HCT116 (cell line): ENCODE measurements around the gene SEMA6B. TPM values are rescaled to one million over a fixed set of nuclear protein-coding genes. Genes with fewer than 3 reads are reported as not detected.
"Not testable (repeated sequence)": the region's sequence is repeated elsewhere in the genome, so short reads cannot be mapped to it uniquely, and the experiment has no call there.

Experiments used
- ATAC-seq: fragments of 200-7000 bp; cut with Tn5 transposase; 2 replicates; pipeline ENCODE4 v1.9.1; 2020; ENCODE audit warnings: mild to moderate bottlenecking, moderate library complexity
- BruUV-seq: library from RNA; stranded (reverse); fragments of 400-500 nt; replicated peaks from 2 replicates; lab custom pipeline; 2021; lab: Mats Ljungman, UMichigan
- CTCF ChIA-PET: fragments of 300-600 bp; sonication (Branson Sonifier 250); formaldehyde crosslinking; loops from one replicate; lab custom pipeline; 2021; ENCODE audit warnings: antibody characterized with exemption; lab: Charles Lee
- POLR2A ChIA-PET: fragments of 300-600, 350-600 bp; sonication (Branson Sonifier 250); formaldehyde crosslinking; loops from one replicate; lab custom pipeline; 2021; ENCODE audit warnings: antibody characterized with exemption; lab: Charles Lee
- RAD21 ChIA-PET, 2 experiments: fragments of 300-600 bp; sonication (Branson Sonifier 250); formaldehyde crosslinking; loops; one replicate each; lab custom pipeline; 2023; ENCODE audit warnings: low total read pairs in 2 of 2; ENCODE audit not compliant: uncharacterized antibody in 2 of 2, unreplicated experiment in 2 of 2, low non-redundant PET in 1 of 2; lab: Charles Lee
- DNase-seq: peaks from one replicate; pipeline ENCODE4 v3.0.0-alpha.2; 2010; ENCODE audit warnings: low read depth, low spot score
- H2AFZ ChIP-seq: fragments of 200-600 bp; shearing (Covaris generic), sonication (generic); 2 replicates; pipeline ENCODE4 v1.6.1; 2017; ENCODE audit warnings: low read depth, mixed run types, mixed read lengths, antibody characterized with exemption, low read length; ENCODE audit not compliant: poor library complexity, severe bottlenecking
- H3K27ac ChIP-seq: 2 replicates; pipeline ENCODE4 v1.5.1; 2012; ENCODE audit warnings: low read depth, low read length
- H3K27me3 ChIP-seq: fragments of 200-600 bp; sonication (generic); 2 replicates; pipeline ENCODE4 v1.6.1; 2016; ENCODE audit warnings: mixed run types, low read length, mixed read lengths; ENCODE audit not compliant: insufficient read depth
- H3K36me3 ChIP-seq, 2 experiments: fragments of 200-500 bp in 1 of 2; fragments of 200-600 bp in 1 of 2; sonication (Bioruptor generic) in 1 of 2; sonication (generic) in 1 of 2; 2 replicates each; pipeline versions ENCODE4 v1.5.1 to v1.6.1; 2014 to 2016; ENCODE audit warnings: low read length in 2 of 2, inconsistent platforms in 1 of 2, mixed read lengths in 1 of 2, mixed run types in 1 of 2; ENCODE audit not compliant: insufficient read depth in 2 of 2, control insufficient read depth in 1 of 2
- H3K4me1 ChIP-seq, 2 experiments: fragments of 200-600 bp in 1 of 2; sonication (generic) in 1 of 2; 2 replicates each; pipeline versions ENCODE4 v1.5.1 to v1.6.1; 2012 to 2017; ENCODE audit warnings: low read length in 2 of 2, inconsistent platforms in 1 of 2, mild to moderate bottlenecking in 1 of 2, mixed read lengths in 1 of 2, mixed run types in 1 of 2, moderate library complexity in 1 of 2; ENCODE audit not compliant: insufficient read depth in 2 of 2, control insufficient read depth in 1 of 2
- H3K4me2 ChIP-seq: fragments of 200-600 bp; sonication (generic); 2 replicates; pipeline ENCODE4 v1.6.1; 2017; ENCODE audit warnings: mixed run types, low read length, mixed read lengths
- H3K4me3 ChIP-seq, 2 experiments: fragments of 200-600 bp in 1 of 2; sonication (generic) in 1 of 2; replicated peaks in 1 of 2; 2 replicates each; pipeline ENCODE4 v1.5.1; 2011 to 2016; ENCODE audit warnings: low read length in 2 of 2, control low read depth in 1 of 2, low read depth in 1 of 2, mild to moderate bottlenecking in 1 of 2, mixed read lengths in 1 of 2, mixed run types in 1 of 2
- H3K79me2 ChIP-seq: fragments of 200-600 bp; sonication (generic); 2 replicates; pipeline ENCODE4 v1.6.1; 2017; ENCODE audit warnings: mild to moderate bottlenecking, mixed run types, low read length, moderate library complexity, mixed read lengths; ENCODE audit not compliant: insufficient read depth
- H3K9ac ChIP-seq: fragments of 200-600 bp; sonication (generic); 2 replicates; pipeline ENCODE4 v1.6.1; 2016; ENCODE audit warnings: low read length, mixed read lengths
- H3K9me2 ChIP-seq: fragments of 200-600 bp; sonication (generic), shearing (Covaris generic); 2 replicates; pipeline ENCODE4 v1.6.1; 2017; ENCODE audit warnings: mixed run types, mild to moderate bottlenecking, moderate library complexity; ENCODE audit not compliant: insufficient read depth
- H3K9me3 ChIP-seq, 2 experiments: fragments of 200-500 bp in 1 of 2; fragments of 200-600 bp in 1 of 2; sonication (Bioruptor generic) in 1 of 2; sonication (generic) in 1 of 2; 2 replicates each; pipeline ENCODE4 v1.6.1; 2014 to 2017; ENCODE audit warnings: low read length in 2 of 2, mixed read lengths in 2 of 2, inconsistent platforms in 1 of 2, low read depth in 1 of 2, mild to moderate bottlenecking in 1 of 2, mixed run types in 1 of 2, moderate library complexity in 1 of 2; ENCODE audit not compliant: control insufficient read depth in 1 of 2, insufficient read depth in 1 of 2
- H4K20me1 ChIP-seq: fragments of 200-600 bp; sonication (generic), shearing (Covaris generic); 2 replicates; pipeline ENCODE4 v1.6.1; 2017; ENCODE audit warnings: mixed run types, mild to moderate bottlenecking, moderate library complexity; ENCODE audit not compliant: insufficient read depth
- EGR1 ChIP-seq: IDR thresholded peaks from 2 replicates; pipeline ENCODE4 v1.6.1; 2012; ENCODE audit warnings: low read depth
- FOSL1 ChIP-seq: IDR thresholded peaks from 2 replicates; pipeline ENCODE4 v1.6.1; 2012; ENCODE audit warnings: low read depth
- MAX ChIP-seq: IDR thresholded peaks from 2 replicates; pipeline ENCODE4 v1.6.1; 2012
- POLR2A ChIP-seq: IDR thresholded peaks from 2 replicates; pipeline ENCODE4 v1.7.0; 2011; ENCODE audit warnings: borderline replicate concordance; ENCODE audit not compliant: insufficient read depth, insufficient read length; ENCODE audit errors: extremely low read depth
- REST ChIP-seq: IDR thresholded peaks from 2 replicates; pipeline ENCODE4 v1.6.1; 2012; ENCODE audit warnings: low read depth
- SP1 ChIP-seq: IDR thresholded peaks from 2 replicates; pipeline ENCODE4 v1.6.1; 2012; ENCODE audit warnings: low read depth
- TCF7L2 ChIP-seq: IDR thresholded peaks from 2 replicates; pipeline ENCODE4 v1.7.0; 2011; ENCODE audit warnings: borderline replicate concordance, inconsistent platforms; ENCODE audit not compliant: insufficient read depth, insufficient read length; ENCODE audit errors: extremely low read depth
- ZFX ChIP-seq: fragments of 450-650 bp; IDR thresholded peaks from 2 replicates; pipeline ENCODE4 v1.6.1; 2017
- intact Hi-C: fragments of 100-400 bp; cut with micrococcal nuclease; formaldehyde crosslinking; loops from 2 replicates; pipeline ENCODE4 v1.10.0; 2022
- total RNA-seq: library from RNA; stranded (reverse); gene quantifications from one replicate; pipeline ENCODE4 v1.2.1, GENCODE V29; 2021; ENCODE audit not compliant: unreplicated experiment
- TF ChIP-seq, protein P1 (sequence below): IDR thresholded peaks from 2 replicates; pipeline ENCODE4 v1.6.1; 2011; ENCODE audit warnings: mild to moderate bottlenecking, low read length, moderate library complexity; ENCODE audit not compliant: insufficient replicate concordance; ENCODE audit errors: extremely low read depth

SEMA6B gene
- total RNA-seq, 1 experiment from 2014 or later = 58.4 TPM

DNA sequence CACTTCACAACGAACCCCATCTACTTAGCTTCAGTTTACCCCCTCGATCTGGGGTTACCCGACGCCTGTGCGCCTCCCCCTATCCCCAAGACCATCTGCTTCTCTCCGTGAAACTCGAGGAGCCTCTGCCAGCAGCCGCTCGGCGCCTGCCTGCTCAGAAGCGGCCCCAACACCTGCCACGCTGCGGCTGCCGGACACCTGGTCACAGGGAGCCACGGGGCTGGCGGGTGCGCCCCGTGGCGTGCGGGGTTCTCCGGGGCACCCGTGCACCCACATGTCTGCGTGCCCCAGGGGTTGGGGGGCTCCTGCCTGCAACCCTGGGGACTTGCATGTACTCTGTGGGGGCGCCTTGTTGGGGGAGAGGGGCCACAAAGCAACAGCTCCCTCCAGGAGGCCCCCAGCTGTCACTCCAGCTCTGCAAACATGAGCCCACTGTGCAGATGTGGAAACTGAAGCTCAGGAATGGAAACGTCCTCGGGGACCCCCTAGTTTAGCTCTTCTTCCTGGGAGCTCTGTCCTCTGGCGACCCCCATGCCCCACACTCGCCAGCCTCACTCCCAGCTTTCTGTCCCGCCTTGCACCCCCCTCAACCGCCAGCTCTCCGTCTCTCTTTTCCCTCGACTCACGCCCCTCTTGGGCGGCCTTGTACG lies 7.0 kb upstream of the SEMA6B start (continued):
- TF ChIP-seq REST (no peak), TCF7L2 (no peak), MAX (no peak), SP1 (no peak), ZFX (no peak), FOSL1 (no peak), POLR2A (no peak), EGR1 (no peak)
- TF ChIP-seq, protein P1, sequence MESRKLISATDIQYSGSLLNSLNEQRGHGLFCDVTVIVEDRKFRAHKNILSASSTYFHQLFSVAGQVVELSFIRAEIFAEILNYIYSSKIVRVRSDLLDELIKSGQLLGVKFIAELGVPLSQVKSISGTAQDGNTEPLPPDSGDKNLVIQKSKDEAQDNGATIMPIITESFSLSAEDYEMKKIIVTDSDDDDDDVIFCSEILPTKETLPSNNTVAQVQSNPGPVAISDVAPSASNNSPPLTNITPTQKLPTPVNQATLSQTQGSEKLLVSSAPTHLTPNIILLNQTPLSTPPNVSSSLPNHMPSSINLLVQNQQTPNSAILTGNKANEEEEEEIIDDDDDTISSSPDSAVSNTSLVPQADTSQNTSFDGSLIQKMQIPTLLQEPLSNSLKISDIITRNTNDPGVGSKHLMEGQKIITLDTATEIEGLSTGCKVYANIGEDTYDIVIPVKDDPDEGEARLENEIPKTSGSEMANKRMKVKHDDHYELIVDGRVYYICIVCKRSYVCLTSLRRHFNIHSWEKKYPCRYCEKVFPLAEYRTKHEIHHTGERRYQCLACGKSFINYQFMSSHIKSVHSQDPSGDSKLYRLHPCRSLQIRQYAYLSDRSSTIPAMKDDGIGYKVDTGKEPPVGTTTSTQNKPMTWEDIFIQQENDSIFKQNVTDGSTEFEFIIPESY = no peak
- TF ChIP-seq, all 23 proteins: peak for 0

- H3K9ac ChIP-seq, H3K9me2 ChIP-seq, ATAC-seq, RAD21 ChIA-PET, H3K4me3 ChIP-seq, H2AFZ ChIP-seq, H3K27ac ChIP-seq, H4K20me1 ChIP-seq, intact Hi-C loops, H3K9me3 ChIP-seq, DNase-seq, H3K4me2 ChIP-seq, POLR2A ChIA-PET, BruUV-seq, H3K27me3 ChIP-seq, CTCF ChIA-PET, H3K36me3 ChIP-seq: not testable (repeated sequence)
- H3K4me1 ChIP-seq = peaks cover 13 to 27% of the 10 kb centered on the region in 2 experiments
- peaks cover 13% of the 10 kb centered on the region; the same call in 1 of the 2 replicates for H3K79me2 ChIP-seq
Measured at GRCh38 chr19:4563562-4563961, 4.1 kb upstream of the SEMA6B start.

DNA sequence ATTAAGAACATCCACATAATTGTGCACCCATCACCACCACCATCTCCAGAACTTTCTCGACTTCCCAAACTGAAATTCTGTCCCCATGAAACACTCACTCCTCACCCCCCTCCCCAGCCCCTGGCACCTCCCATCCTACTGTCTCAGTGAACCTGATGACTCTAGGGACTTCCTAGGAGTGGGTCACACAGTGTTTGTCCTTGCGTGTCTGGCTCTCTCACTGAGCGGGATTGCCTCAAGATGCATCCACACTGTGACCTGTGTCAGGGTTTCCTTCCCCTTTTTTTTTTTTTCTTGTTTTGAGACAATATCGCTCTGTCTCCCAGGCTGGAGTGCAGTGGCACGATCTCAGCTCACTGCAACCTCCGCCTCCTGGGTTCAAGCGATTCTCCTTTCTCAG lies 2.6 kb upstream of the SEMA6B start:
- H3K4me2 ChIP-seq, RAD21 ChIA-PET, H4K20me1 ChIP-seq, H3K27me3 ChIP-seq, H3K36me3 ChIP-seq, H3K9me3 ChIP-seq, ATAC-seq, H2AFZ ChIP-seq, POLR2A ChIA-PET, BruUV-seq, CTCF ChIA-PET, intact Hi-C loops, H3K4me3 ChIP-seq, H3K27ac ChIP-seq, H3K9me2 ChIP-seq, H3K79me2 ChIP-seq, DNase-seq, H3K9ac ChIP-seq: not testable (repeated sequence)
- peaks cover 14 to 28% of the 10 kb centered on the region in 2 experiments for H3K4me1 ChIP-seq
